Measurements from ENCODE around the gene PEA15.

PEA15 gene

GRCh38 chr1:160205242-160206035, at the start of gene PEA15:
Gene PEA15 (plus strand): TSS chr1:160205384. CDS start chr1:160211545, 6,161 bp downstream.
- no peak for TF ChIP-seq CTCF (IDR thresholded peaks at IDR 0.05; ENCODE audit: extremely low read depth, insufficient read depth, missing control alignments)
- in situ Hi-C loops (cut with MboI; ENCODE audit: low pct_unique_long_range_greater_than_20kb, low sequenced_read_pairs, unreplicated experiment) = no loop called here
- peak; percentile 92 for DNase-seq (ENCODE audit: low spot score)

- in situ Hi-C loops (cut with MboI; ENCODE audit: low pct_unique_long_range_greater_than_20kb, low sequenced_read_pairs, unreplicated experiment) = no loop called here
- TF ChIP-seq CTCF (IDR thresholded peaks at IDR 0.05; ENCODE audit: extremely low read depth, insufficient read depth, missing control alignments) = no peak
- no peak for DNase-seq (ENCODE audit: low spot score)
Measured at GRCh38 chr1:160156361-160156760, 48.8 kb upstream of the PEA15 start.

GRCh38 chr1:160157174-160157573, 48.0 kb upstream of the PEA15 start:
- in situ Hi-C loops (cut with MboI; ENCODE audit: low pct_unique_long_range_greater_than_20kb, low sequenced_read_pairs, unreplicated experiment) = no loop called here
- TF ChIP-seq CTCF (IDR thresholded peaks at IDR 0.05; ENCODE audit: extremely low read depth, insufficient read depth, missing control alignments) = no peak
- DNase-seq (ENCODE audit: low spot score) = no peak

GRCh38 chr1:160158031-160158430, 47.2 kb upstream of the PEA15 start:
- no peak for DNase-seq (ENCODE audit: low spot score)
- TF ChIP-seq CTCF (IDR thresholded peaks at IDR 0.05; ENCODE audit: extremely low read depth, insufficient read depth, missing control alignments) = no peak
- in situ Hi-C loops (cut with MboI; ENCODE audit: low pct_unique_long_range_greater_than_20kb, low sequenced_read_pairs, unreplicated experiment) = no loop called here

GRCh38 chr1:160158534-160158933, 46.6 kb upstream of the PEA15 start:
- DNase-seq (ENCODE audit: low spot score) = no peak
- in situ Hi-C loops (cut with MboI; ENCODE audit: low pct_unique_long_range_greater_than_20kb, low sequenced_read_pairs, unreplicated experiment) = no loop called here

GRCh38 chr1:160159846-160160245, 45.3 kb upstream of the PEA15 start:
- in situ Hi-C loops (cut with MboI; ENCODE audit: low pct_unique_long_range_greater_than_20kb, low sequenced_read_pairs, unreplicated experiment) = no loop called here
- no peak for TF ChIP-seq CTCF (IDR thresholded peaks at IDR 0.05; ENCODE audit: extremely low read depth, insufficient read depth, missing control alignments)
- no peak for DNase-seq (ENCODE audit: low spot score)

More at GRCh38 chr1:160158534-160158933, 46.6 kb upstream of the PEA15 start:
- TF ChIP-seq CTCF (IDR thresholded peaks at IDR 0.05; ENCODE audit: extremely low read depth, insufficient read depth, missing control alignments) = no peak
